ENCODE data around the gene TMEM156. TPM values are rescaled to one million over a fixed set of nuclear protein-coding genes. Genes with fewer than 3 reads are reported as not detected.
"Not testable (repeated sequence)": the region's sequence is repeated elsewhere in the genome, so short reads cannot be mapped to it uniquely, and the experiment has no call there.

TMEM156 gene
- total RNA-seq, 2 experiments from 2014 or later: 27.6 to 28.2 TPM

- CTCF ChIA-PET: no interaction called here
- Mint-ChIP-seq H3K4me3 (no peak overlapping the region), H3K4me1 (peaks cover 33% of the 10 kb centered on the region), H3K27me3 (no peaks in the 10 kb centered on the region), H3K9me3 (no peaks in the 10 kb centered on the region), H3K36me3 (ENCODE audit: low read depth) (no peaks in the 10 kb centered on the region), H3K27ac (no peak overlapping the region)
- no peak for DNase-seq
- POLR2A ChIA-PET: no interaction called here
Measured at GRCh38 chr4:38946919-38947318, 85.3 kb downstream of the TMEM156 start.

- Mint-ChIP-seq H3K9me3 (no peaks in the 10 kb centered on the region), H3K36me3 (ENCODE audit: low read depth) (no peaks in the 10 kb centered on the region), H3K27me3 (no peaks in the 10 kb centered on the region), H3K4me3 (no peak overlapping the region), H3K4me1 (peaks cover 18% of the 10 kb centered on the region), H3K27ac (no peak overlapping the region)
- ChIA-PET CTCF (no interaction called here), POLR2A (no interaction called here)
- no peak for DNase-seq
Measured at GRCh38 chr4:38944440-38944839, 87.8 kb downstream of the TMEM156 start.

- H3K4me1 Mint-ChIP-seq: peaks cover 12% of the 10 kb centered on the region
- POLR2A ChIA-PET: interaction anchor here (1.4 kb wide), 1 partner anchor 20 kb away, joined by 4 read pairs; no protein-coding TSS in a partner anchor
Measured at GRCh38 chr4:38943343-38943742, 88.9 kb downstream of the TMEM156 start.

GRCh38 chr4:38941906-38942305 lies 90.3 kb downstream of the TMEM156 start:
- H3K27me3 Mint-ChIP-seq; H3K27ac Mint-ChIP-seq; H3K9me3 Mint-ChIP-seq; H3K36me3 Mint-ChIP-seq (ENCODE audit: low read depth); H3K4me3 Mint-ChIP-seq; DNase-seq: not testable (repeated sequence)
- POLR2A ChIA-PET: interaction anchor here (0.8 kb wide), 1 partner anchor 106 kb away, joined by 3 read pairs; no protein-coding TSS in a partner anchor
- H3K4me1 Mint-ChIP-seq: peaks cover 10% of the 10 kb centered on the region
- CTCF ChIA-PET: interaction anchor here (0.6 to 1.3 kb wide), 4 partner anchors 18 to 193 kb away, joined by 3 read pairs; no protein-coding TSS in a partner anchor

More at GRCh38 chr4:38943343-38943742, 88.9 kb downstream of the TMEM156 start:
- Mint-ChIP-seq H3K4me3 (no peak overlapping the region), H3K27ac (no peak overlapping the region), H3K9me3 (no peaks in the 10 kb centered on the region), H3K36me3 (ENCODE audit: low read depth) (no peaks in the 10 kb centered on the region), H3K27me3 (no peaks in the 10 kb centered on the region)
- CTCF ChIA-PET: interaction anchor here (0.6 kb wide), 1 partner anchor 100 kb away, joined by 4 read pairs; no protein-coding TSS in a partner anchor
- no peak for DNase-seq

GRCh38 chr4:38940476-38940875 lies 91.7 kb downstream of the TMEM156 start:
- Mint-ChIP-seq H3K27me3 (no peaks in the 10 kb centered on the region), H3K4me1 (peaks cover 10% of the 10 kb centered on the region), H3K36me3 (ENCODE audit: low read depth) (no peaks in the 10 kb centered on the region), H3K9me3 (no peaks in the 10 kb centered on the region), H3K27ac (no peak overlapping the region), H3K4me3 (no peak overlapping the region)
- ChIA-PET POLR2A (interaction anchor here (0.6 to 1.0 kb wide), 2 partner anchors 92 to 992 kb away, joined by 3 read pairs; no protein-coding TSS in a partner anchor), CTCF (interaction anchor here (0.9 to 1.2 kb wide), 2 partner anchors 38 to 181 kb away, joined by 3 to 4 read pairs; no protein-coding TSS in a partner anchor)
- no peak for DNase-seq

- CTCF ChIA-PET: no interaction called here
- no peak overlapping the region for H3K4me3 Mint-ChIP-seq
Measured at GRCh38 chr4:38939165-38939564, 93.0 kb downstream of the TMEM156 start.

GRCh38 chr4:38935391-38936073 lies 96.7 kb downstream of the TMEM156 start:
- no peaks in the 10 kb centered on the region for H3K27me3 Mint-ChIP-seq
- H3K4me1 Mint-ChIP-seq: peaks cover 7% of the 10 kb centered on the region
- H3K36me3 Mint-ChIP-seq (ENCODE audit: low read depth): no peaks in the 10 kb centered on the region
- no peak overlapping the region for H3K4me3 Mint-ChIP-seq
- no peak overlapping the region for H3K27ac Mint-ChIP-seq
- ChIA-PET POLR2A (no interaction called here), CTCF (interaction anchor here (1.2 to 1.4 kb wide), 3 partner anchors 19 to 199 kb away, joined by 3 to 5 read pairs (median 4); no protein-coding TSS in a partner anchor)
- no peak for DNase-seq
- no peaks in the 10 kb centered on the region for H3K9me3 Mint-ChIP-seq

More at GRCh38 chr4:38939165-38939564, 93.0 kb downstream of the TMEM156 start:
- Mint-ChIP-seq H3K9me3 (no peaks in the 10 kb centered on the region), H3K4me1 (peaks cover 10% of the 10 kb centered on the region), H3K36me3 (ENCODE audit: low read depth) (no peaks in the 10 kb centered on the region), H3K27ac (no peak overlapping the region), H3K27me3 (no peaks in the 10 kb centered on the region)
- DNase-seq: no peak
- POLR2A ChIA-PET: no interaction called here

GRCh38 chr4:38931125-38931524 lies 101.1 kb downstream of the TMEM156 start:
- Mint-ChIP-seq H3K27ac (no peak overlapping the region), H3K36me3 (ENCODE audit: low read depth) (no peaks in the 10 kb centered on the region), H3K9me3 (no peaks in the 10 kb centered on the region), H3K27me3 (no peaks in the 10 kb centered on the region), H3K4me1 (no peaks in the 10 kb centered on the region), H3K4me3 (no peak overlapping the region)
- no peak for DNase-seq
- CTCF ChIA-PET: interaction anchor here (1.1 kb wide), 1 partner anchor 24 kb away, joined by 3 read pairs; no protein-coding TSS in a partner anchor
- POLR2A ChIA-PET: no interaction called here

- Mint-ChIP-seq H3K9me3 (no peaks in the 10 kb centered on the region), H3K27me3 (no peaks in the 10 kb centered on the region), H3K36me3 (ENCODE audit: low read depth) (no peaks in the 10 kb centered on the region), H3K4me1 (no peaks in the 10 kb centered on the region), H3K4me3 (no peak overlapping the region), H3K27ac (no peak overlapping the region)
- ChIA-PET CTCF (no interaction called here), POLR2A (no interaction called here)
- no peak for DNase-seq
Measured at GRCh38 chr4:38930707-38931106, 101.5 kb downstream of the TMEM156 start.

GRCh38 chr4:38930204-38930603 lies 102.0 kb downstream of the TMEM156 start:
- H3K4me3 Mint-ChIP-seq: no peak overlapping the region
- H3K4me1 Mint-ChIP-seq: no peaks in the 10 kb centered on the region
- H3K27me3 Mint-ChIP-seq: no peaks in the 10 kb centered on the region
- no peaks in the 10 kb centered on the region for H3K36me3 Mint-ChIP-seq (ENCODE audit: low read depth)
- CTCF ChIA-PET: no interaction called here
- H3K9me3 Mint-ChIP-seq: no peaks in the 10 kb centered on the region
- POLR2A ChIA-PET: no interaction called here
- H3K27ac Mint-ChIP-seq: no peak overlapping the region
- DNase-seq: no peak

- CTCF ChIA-PET: no interaction called here
- Mint-ChIP-seq H3K27ac (no peak overlapping the region), H3K27me3 (no peaks in the 10 kb centered on the region), H3K4me3 (no peak overlapping the region), H3K9me3 (no peaks in the 10 kb centered on the region), H3K4me1 (no peaks in the 10 kb centered on the region), H3K36me3 (ENCODE audit: low read depth) (no peaks in the 10 kb centered on the region)
- no peak for DNase-seq
- POLR2A ChIA-PET: no interaction called here
Measured at GRCh38 chr4:38928974-38929373, 103.2 kb downstream of the TMEM156 start.

GRCh38 chr4:38928568-38928967 lies 103.6 kb downstream of the TMEM156 start:
- CTCF ChIA-PET: no interaction called here
- no peaks in the 10 kb centered on the region for H3K36me3 Mint-ChIP-seq (ENCODE audit: low read depth)
- POLR2A ChIA-PET: no interaction called here
- H3K9me3 Mint-ChIP-seq: no peaks in the 10 kb centered on the region
- H3K27ac Mint-ChIP-seq: no peak overlapping the region
- H3K4me1 Mint-ChIP-seq: no peaks in the 10 kb centered on the region
- no peaks in the 10 kb centered on the region for H3K27me3 Mint-ChIP-seq
- no peak overlapping the region for H3K4me3 Mint-ChIP-seq
- DNase-seq: no peak

- Mint-ChIP-seq H3K4me1 (no peaks in the 10 kb centered on the region), H3K9me3 (no peaks in the 10 kb centered on the region), H3K4me3 (no peak overlapping the region), H3K27me3 (no peaks in the 10 kb centered on the region), H3K36me3 (ENCODE audit: low read depth) (no peaks in the 10 kb centered on the region), H3K27ac (no peak overlapping the region)
- CTCF ChIA-PET: interaction anchor here (1.1 kb wide), 1 partner anchor 206 kb away, joined by 3 read pairs; no protein-coding TSS in a partner anchor
- POLR2A ChIA-PET: no interaction called here
- no peak for DNase-seq
Measured at GRCh38 chr4:38926896-38927295, 105.3 kb downstream of the TMEM156 start.

Data from activated CD4-positive, alpha-beta memory T cell treated with anti-CD3 and anti-CD28 coated beads, Interleukin-2, amount 10 ng/mL, durations not matched to agents 7 days and 5 days (primary cell).